Activated CD4-positive, alpha-beta T cell treated with anti-CD3 and anti-CD28 coated beads for 48 hours (primary cell): Measurements from ENCODE around the gene MCCC2.
"Not testable (repeated sequence)": the region's sequence is repeated elsewhere in the genome, so short reads cannot be mapped to it uniquely, and the experiment has no call there.

Experiments
- DNase-seq: peaks from one replicate; pipeline ENCODE4 v3.0.0-alpha.2; 2020

MCCC2 gene

DNA sequence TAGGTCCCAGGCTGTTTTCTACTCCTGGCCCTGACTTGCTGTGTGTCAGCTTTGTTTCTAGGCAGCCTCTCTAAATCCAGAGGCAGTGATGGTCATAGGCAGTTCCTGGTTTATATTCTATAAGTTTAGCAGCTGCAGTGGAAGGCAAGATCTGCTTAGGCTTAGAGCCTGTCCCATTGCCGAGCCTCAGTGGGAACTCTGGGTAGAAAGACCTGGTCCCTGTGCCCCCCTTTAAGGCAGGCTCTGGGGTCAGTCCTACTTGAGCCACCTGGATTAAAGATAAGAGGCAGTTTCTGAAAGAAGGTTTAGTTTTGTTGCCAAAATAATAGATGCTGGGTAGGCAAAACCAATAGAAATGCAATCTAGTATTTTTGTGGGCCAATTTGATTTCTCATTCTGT, 13.6 kb downstream of the MCCC2 start:
- DNase-seq: no peak

DNA sequence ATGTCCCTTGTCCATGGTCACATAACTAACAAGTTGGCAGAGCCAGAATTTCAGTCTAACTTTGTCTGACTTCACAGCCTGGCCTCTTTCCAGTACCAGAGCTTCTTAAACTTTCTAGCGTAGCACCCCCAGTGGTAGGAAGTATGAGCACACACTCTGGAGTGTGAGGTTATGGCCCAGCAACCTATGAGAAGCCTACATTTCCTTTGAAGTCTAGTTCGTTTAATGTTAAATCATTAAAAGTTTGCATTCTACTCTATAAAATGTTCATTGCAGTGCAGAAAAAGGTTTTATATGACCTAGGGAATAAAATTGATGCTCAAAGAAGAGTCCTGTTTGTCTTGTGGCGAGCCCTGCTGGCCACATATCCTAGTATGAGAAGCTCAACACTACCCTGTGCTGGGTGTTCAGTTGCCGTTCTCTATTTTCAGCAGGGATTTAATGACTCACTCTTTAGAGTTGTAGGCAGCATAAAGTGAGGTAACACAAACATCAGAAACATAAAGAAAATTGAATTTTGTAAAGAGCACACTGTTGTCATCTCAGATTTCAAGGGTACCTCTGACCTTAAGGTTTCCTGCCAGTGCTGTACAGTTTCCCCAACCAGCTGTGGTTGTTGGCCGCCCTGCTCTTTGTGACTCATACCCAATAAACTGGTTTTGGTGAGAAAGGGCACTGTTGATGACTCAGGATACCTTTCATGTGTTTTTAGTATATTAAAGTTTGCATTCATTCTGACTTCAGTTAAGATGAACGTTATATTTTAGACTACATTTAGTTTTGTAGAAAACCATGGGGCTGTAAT, 14.3 kb downstream of the MCCC2 start:
- DNase-seq: peak; percentile 78

DNA sequence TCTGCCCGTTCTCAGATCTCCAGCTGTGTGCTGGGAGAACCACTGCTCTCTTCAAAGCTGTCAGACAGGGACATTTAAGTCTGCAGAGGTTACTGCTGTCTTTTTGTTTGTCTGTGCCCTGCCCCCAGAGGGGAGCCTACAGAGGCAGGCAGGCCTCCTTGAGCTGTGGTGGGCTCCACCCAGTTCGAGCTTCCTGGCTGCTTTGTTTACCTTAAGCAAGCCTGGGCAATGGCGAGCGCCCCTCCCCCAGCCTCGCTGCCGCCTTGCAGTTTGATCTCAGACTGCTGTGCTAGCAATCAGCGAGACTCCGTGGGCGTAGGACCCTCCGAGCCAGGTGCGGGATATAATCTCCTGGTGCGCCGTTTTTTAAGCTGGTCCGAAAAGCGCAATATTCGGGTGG, 22.8 kb downstream of the MCCC2 start:
- not testable (repeated sequence) for DNase-seq

DNA sequence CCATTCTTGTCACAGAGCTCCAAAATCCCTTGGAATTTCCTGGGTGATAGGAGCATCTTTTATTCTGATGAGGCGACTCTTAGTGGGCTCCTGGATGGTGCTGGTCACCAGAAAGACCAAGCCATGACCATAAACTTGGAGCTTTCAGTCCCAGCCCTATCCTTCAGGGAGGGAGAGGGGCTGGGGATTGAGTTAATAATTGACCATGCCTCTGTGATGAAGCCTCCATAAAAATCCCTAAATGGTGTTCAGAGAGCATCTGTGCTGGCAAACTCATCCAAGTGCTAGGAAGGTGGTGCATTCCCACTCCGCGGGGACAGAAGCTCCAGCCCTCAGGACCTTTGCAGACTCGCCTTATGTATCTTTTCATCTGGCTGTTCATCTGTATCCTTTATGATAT, 28.7 kb downstream of the MCCC2 start:
- DNase-seq: no peak

DNA sequence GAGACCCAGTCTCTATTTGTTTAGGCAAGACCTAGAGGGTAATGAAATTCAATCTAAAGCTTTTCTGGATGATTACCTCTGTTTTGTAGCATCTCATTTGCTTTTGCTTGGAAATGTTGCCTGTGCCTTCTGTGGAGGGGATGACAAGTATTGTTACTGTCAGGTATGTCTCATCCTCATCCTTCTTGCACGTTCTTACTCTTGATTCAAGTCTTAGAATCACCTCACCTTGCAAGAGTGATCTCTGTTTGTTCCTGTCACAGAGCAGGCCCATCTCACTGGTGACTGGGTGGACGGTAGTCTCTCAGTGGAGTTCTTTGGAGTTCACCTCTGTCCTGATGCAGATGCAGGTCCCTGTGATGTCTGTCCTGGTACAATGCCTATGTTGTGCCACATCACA, 33.5 kb downstream of the MCCC2 start:
- no peak for DNase-seq

DNA sequence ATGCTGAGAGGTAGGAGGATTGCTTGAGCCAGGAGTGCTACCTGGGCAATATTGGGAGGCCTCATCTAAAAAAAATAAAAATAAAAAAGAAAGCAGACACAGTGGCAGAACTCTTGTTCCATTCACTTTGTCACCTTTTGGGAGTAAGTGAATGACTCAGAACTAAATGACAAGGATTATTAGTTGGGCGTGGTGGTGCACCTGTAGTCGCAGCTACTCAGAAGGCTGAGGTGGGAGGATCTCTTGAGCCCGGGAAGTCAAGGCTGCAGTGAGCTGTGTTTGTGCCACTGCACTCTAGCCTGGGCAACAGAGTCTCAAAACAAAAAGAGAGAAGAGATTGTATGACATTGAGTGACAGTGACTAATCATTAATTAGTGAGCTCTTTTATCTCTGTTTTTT, 34.1 kb downstream of the MCCC2 start:
- peak; percentile 18 for DNase-seq

DNA sequence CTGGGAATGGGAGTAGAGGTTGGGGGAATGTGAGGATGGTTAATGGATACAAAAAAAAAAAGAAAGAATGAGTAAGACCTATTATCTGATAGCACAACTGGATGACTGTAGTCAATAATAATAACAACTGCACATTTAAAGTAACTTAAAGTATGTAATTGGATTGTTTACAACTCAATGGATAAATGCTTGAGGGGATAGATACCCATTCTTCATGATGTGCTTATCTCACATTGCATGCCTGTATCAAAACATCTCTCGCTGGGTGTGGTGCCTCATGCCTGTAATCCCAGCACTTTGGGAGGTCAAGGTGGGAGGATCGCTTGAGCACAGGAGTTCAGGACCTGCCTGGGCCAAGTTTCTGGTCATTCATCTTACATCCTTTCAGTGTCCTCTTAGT, 34.6 kb downstream of the MCCC2 start:
- no peak for DNase-seq

DNA sequence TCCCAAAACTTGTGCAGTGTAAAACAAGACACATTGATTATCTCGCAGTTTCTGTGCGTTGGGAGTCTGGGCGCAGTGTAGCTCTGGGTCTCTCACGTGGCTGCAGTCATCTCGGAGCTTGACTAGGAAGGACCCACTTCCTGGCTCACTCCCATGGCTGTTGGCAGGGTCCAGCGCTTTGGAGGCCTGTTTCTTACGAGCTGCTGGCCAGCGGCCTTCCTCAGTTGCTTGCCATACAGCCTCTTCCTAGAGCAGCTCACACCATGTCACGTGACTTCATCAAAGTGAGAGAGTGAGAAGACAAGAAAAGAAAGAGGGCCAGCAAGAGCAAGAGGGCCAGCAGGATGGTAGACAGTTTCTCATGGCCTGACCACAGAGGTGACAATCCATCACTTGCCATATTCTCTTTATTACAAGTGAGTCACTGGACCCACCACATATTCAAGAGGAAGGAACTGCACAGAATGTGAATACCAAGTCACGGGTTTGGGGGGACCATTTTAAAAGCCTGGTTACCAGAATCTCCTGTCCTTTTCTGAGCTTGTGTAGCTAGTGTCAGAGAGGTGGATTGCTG, 36.2 kb downstream of the MCCC2 start:
- no peak for DNase-seq

DNA sequence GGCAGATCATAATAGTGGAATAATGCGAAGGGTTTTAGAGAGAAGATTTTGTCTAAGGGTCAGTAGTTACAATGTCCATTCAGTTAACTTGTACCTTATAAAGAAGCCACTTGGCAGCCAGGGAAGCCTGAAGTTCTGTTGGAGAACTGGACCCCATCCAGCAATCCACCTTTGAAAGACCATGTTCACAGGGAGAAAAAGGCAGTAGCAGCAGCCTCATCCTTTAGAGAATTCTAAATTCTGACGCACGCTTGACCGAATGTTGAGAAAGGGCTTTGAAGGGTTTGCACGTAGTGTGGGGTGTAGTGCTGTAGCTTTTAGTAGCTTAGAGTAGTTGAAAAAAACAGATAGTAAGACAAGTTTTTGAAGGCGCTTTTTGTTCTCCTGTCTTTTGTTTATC, 42.8 kb downstream of the MCCC2 start:
- DNase-seq: no peak

DNA sequence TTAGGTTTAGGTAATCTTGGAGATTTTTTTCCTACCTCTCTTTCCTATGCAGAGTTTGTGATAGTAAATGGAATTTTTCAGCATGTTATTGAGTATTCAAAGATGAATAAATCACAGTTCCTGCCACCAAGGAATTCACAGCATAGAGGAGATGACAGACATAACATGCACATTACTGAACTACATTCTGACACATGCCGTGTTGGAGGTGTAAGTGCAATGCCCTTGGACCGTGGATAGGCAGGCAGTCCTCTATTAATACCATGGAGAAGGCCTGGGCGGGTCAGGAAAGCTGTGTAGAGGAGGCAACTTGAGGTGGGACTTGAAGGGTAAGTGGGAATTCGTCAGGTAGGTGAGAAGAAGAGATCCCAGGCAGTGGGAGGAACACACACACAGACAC, 43.9 kb downstream of the MCCC2 start:
- no peak for DNase-seq

DNA sequence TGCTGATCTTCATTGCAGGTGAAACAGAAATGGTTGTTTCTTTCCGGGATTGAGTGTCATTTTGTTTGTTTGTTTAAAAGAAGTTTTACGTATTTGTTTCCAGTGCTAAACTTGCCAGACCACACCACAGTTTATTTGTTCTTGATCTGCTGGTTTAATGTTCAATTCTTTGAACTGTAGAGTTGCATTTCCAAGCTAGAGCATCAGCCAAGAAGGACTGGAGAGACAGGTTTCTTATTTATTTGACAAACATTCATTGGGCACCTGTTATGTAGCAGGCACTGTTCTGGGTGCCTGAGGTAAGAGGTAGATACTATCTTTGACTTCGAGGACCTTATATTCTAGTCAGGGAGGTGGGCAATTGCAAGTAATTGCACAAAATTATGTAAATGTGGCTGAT, 45.0 kb downstream of the MCCC2 start:
- no peak for DNase-seq

DNA sequence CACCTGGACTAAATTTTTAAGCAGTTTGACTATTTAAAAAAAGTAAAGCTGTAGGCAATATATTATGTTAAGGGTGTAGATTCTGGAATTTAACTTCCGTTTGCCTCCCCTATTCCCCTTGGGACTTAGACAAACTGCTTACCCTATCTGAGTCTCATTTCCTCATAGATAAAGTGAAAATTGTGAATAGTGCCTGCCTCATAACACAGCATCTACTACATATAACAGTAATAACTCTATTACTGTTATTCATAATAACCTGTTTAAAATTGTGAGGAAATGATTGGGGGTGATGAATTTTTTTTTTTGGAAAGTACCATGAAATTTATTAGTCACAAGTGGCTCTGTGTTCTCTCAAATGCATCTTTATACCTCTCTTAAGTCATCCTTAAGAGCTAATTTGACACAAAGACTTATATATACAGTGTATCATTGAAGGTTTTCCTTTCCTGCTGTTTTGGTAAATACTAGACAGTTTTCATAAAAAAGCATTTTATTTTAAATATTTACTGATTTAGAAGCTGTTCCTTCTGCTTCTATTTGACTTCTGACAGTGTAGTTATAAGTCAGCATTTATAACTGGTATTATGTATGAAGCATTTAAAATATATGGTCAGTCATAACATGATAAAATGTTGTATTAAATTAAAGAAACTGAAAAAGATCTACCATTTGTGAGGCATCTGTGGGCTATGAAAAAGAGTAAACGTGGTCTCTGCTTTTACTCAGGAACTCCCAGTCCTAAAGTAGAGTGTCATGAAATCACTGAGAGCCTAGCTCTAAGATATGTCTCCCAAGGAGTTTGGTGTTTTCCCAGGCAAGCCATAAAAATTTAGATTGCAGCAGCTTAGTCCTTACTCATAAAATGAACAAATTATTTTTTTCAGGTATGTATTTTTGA, 46.4 kb downstream of the MCCC2 start:
- DNase-seq: no peak

DNA sequence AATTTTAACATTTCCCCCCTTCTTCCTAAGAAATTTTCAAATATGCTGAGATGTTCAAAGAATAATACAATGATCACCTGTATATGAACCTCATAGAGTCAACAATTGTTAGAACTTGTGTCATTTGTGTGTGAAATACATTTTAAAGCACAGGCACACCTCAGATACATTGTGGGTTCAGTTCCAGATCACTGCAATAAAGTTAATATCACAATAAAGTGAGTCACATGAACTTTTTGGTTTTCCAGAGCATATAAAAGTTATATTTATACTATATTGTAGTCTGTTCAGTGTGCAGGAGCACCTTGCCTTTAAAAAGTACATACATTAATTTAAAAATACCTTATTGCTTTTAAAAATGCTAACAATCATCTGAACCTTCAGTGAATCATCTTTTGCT, 50.0 kb downstream of the MCCC2 start:
- no peak for DNase-seq

DNA sequence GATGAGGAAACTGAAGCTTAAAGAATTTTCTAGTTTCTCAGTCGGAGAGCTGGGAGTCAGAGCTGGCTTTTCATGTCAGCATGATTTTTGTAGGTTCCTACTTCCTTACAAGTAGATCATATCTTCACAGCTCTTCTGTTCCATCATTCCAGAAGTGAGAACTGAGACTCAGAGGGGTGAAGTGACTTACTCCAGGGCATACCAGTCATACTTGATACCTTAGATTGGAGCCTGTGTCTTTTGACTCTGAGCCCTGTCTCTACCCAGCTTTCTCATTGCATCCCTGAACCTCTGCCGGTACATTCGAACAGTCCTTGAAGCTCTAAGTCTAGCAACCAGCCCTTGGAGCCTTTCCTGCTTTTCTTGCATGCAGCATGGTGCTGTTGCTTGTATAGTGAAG, 53.3 kb downstream of the MCCC2 start:
- DNase-seq: no peak

DNA sequence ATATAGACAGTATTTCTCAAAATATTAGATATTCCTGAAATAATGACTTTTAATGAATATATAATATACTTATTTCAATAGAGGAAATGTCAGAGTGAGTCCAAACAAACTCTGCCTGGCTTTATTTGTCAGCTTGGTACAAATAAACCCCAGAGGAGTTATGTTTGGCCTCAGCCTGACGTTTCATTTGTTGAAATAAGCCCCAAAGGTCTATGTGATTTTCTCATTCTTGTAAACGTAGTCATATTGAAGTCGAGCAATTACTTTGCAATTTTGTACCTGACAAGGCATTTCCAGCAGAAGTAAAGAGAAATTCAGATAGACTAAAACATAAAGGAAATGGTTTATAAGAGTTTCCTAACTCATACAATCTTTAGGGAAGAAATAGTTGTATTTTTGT, 57.9 kb downstream of the MCCC2 start:
- DNase-seq: no peak

DNA sequence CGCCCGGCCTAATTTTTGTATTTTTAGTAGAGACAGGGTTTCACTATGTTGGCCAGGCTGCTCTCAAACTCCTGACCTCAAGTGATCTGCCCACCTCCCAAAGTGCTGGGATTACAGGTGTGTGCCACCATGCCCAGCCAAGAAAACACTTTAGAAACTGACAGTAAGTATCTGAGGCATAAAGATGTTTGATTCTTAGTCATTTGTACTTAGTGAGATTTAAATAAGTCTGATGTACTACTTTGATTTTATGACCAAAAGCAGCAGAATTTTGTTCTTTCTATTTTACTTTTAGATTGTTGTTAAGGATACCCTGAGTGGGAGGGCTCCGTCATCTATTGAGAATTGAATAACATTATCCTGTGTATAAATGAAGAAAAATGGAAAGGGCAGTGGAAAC, 63.8 kb downstream of the MCCC2 start:
- DNase-seq: not testable (repeated sequence)

DNA sequence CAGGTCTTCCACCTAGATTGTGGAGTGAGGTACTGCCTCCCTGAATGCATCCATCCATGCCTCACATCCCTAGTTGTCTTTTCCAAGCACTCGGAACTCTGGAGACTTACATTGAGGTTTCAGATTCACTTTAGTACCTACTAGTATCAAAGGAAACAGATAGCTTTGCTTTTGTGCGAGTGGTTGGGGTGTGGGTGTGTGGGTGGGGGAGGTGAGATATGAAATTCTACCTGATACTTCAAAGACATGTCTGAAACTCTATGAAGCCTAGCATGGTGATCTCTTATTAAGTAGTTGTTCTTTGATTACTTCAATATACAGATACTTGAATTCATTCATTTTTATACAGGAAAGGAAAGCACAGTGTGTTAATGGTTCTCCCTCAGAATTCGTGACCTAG, 64.4 kb downstream of the MCCC2 start:
- peak; percentile 66 for DNase-seq

DNA sequence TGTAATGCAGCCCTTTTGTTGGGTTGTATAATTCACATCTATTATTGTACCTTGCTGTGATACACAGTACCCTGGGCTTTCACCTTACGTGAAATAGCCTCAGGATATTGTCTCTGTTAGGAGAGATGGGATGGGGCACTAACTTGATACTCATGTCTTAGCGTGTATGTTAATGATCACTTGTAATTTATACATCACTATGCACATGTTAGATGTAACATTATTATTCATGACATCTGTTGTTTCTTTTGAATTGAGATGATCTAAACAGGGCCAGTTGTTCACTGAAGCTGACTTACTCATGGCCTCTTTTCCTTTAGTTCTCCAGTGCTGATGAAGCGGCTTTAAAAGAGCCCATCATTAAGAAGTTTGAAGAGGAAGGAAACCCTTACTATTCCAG, 65.2 kb downstream of the MCCC2 start:
- no peak for DNase-seq

DNA sequence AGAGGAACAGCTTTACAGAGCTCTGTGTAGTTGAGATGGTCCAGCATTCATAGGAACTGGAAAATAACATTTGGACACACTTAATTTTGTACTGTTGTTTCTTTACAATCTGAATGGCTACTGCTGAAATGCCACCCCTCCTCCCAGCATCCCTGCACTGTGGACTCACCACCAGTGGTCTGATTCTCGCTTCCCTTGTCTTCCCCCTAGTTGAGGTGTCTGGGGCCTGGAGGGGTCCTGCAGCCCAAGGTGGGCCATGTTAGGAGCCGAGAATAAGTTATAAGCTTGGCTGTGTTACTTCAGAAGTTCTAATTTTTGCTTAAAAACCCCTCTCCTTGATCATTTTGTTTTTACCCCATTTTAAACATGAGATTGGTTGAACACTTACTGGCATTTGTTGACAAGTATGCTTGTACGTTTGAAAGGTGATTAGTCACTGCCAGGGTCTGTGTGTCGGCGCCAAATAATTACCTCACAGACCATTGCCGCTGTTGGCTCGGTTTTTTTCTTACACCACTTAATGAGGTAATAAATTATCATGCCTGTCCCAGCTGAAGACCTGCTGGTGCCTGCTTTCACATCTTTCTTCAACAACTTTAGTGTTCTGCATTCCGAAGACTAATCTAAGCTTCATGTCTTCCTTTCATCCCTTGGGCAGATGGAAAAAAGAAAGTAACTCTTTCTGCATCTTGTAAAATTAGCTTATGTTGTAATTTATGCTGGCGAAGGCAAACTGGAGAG, 65.8 kb downstream of the MCCC2 start:
- no peak for DNase-seq

DNA sequence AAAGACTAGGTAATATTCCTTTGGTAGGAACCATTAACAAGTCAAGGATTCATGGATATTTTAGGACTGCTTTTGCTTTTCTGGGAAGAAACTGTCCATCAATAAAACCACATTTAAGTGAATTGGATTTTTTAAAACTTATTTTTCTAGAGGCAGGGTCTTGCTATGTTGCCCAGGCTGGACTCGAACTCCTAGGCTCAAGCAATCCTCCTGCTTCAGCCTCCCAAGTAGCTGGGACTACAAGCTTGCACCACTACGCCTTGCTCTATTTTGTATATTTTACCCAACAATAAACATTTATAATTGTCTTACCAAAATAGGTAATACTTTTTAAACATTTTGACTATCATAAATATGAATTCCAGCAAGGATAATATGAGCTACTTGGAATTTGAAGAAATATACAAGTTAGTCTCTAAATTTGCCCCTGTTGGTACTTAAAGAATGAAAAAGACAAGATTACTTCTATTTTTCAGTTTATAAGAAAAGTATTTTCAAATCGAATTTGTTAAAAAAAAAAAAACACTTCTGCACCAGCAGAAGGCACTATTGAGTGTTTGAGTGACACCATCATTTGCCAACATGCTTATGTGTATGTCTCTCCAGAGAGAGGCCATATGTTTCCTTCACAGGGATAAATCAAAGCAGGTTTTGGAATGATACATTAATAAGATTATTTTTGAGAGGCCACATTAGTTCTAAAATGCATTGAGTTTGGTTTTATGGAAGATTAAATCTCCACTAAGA, 71.9 kb downstream of the MCCC2 start:
- DNase-seq: no peak

DNA sequence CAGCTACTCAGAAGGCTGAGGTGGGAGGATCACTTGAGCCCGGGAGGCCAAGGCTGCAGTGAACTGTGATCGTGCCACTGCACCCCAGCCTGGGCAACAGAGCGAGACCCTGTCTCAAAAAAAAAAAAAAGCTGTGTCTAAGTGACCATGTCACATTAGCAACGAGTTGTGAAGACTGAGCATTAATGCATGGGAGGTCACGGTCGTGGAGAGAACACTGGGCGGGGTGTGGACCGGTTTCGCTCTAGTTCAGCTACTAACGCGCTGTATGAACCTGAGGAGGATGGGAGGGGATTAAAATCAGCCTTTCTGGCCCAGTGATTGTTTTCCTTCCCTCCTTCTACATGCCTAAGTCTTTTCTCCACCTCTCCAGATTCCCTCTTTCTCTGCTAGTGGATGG, 75.2 kb downstream of the MCCC2 start:
- no peak for DNase-seq

DNA sequence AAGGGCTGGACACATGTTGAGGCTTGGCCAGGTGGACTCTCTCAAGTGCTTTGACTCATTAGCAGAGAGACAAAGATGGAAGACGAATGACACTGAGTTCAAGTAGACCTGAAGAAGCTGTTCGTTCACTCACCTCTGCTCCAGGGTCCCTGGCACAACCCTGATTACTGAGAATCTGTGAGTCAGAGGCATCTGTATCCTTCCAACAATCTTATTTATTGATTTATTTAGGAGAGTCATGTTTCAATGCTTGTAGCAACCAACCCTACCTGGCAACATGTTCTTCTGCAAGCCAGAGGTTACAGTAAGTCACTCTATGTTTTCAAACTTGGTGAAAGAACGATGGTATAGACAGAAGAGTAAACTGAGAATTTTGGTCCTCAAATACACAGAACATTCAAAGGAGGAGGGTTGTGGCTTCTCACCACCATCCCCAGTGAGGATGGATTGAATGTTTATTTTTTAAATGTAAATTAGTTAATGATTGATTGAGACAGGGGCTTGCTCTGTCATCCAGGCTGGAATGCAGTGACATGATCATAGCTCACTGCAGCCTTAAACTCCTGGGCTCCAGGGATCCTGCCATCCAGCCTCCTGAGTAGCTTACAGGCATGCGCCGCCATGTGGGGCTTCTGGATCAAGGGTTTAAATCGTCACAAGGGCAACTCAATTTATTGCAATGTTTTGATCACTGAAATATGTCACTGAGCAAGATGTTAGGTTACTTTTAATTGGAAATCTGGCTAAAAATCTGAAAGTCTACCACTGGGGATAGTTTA, 76.2 kb downstream of the MCCC2 start:
- no peak for DNase-seq
